HEK293 (cell line): ENCODE results near the gene TCF3.

Experiments used
- KLF17 ChIP-seq: fragments of 450-650 bp; formaldehyde crosslinking; IDR thresholded peaks from 2 replicates; pipeline ENCODE4 v1.5.1; 2016; ENCODE audit warnings: missing biosample characterization, missing genetic modification characterization
- ZNF423 ChIP-seq: fragments of 450-650 bp; formaldehyde crosslinking; IDR thresholded peaks from 2 replicates; pipeline ENCODE4 v1.5.1; 2016; ENCODE audit warnings: missing biosample characterization, missing genetic modification characterization
- ZNF629 ChIP-seq: fragments of 450-650 bp; formaldehyde crosslinking; IDR thresholded peaks from 2 replicates; pipeline ENCODE4 v1.5.1; 2017; ENCODE audit warnings: missing biosample characterization, missing genetic modification characterization
- TF ChIP-seq, protein P1 (sequence below): IDR thresholded peaks from 2 replicates; pipeline ENCODE4 v1.6.1; 2011; ENCODE audit warnings: mild to moderate bottlenecking, low read depth, low read length, borderline replicate concordance

- no peak for TF ChIP-seq ZNF629 (tag by site-specific recombination)
- TF ChIP-seq ZNF423: no peak
- TF ChIP-seq, protein P1, sequence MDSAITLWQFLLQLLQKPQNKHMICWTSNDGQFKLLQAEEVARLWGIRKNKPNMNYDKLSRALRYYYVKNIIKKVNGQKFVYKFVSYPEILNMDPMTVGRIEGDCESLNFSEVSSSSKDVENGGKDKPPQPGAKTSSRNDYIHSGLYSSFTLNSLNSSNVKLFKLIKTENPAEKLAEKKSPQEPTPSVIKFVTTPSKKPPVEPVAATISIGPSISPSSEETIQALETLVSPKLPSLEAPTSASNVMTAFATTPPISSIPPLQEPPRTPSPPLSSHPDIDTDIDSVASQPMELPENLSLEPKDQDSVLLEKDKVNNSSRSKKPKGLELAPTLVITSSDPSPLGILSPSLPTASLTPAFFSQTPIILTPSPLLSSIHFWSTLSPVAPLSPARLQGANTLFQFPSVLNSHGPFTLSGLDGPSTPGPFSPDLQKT: no peak
- no peak for TF ChIP-seq KLF17
Measured at GRCh38 chr19:1655131-1655981, 2.9 kb upstream of the TCF3 start.
